ENCODE data around the gene TRAF1. TPM values are rescaled to one million over a fixed set of nuclear protein-coding genes. Genes with fewer than 3 reads are reported as not detected.
A peak's percentile ranks its signal among the peaks of the same experiment; 100 is the strongest.

The TRAF1 gene
- total and polyA plus RNA-seq, 2 of the 13 experiments (the other 11 are each of a cell fraction or from before 2014, with no cell fraction given): 0.44 to 1.0 TPM

DNA sequence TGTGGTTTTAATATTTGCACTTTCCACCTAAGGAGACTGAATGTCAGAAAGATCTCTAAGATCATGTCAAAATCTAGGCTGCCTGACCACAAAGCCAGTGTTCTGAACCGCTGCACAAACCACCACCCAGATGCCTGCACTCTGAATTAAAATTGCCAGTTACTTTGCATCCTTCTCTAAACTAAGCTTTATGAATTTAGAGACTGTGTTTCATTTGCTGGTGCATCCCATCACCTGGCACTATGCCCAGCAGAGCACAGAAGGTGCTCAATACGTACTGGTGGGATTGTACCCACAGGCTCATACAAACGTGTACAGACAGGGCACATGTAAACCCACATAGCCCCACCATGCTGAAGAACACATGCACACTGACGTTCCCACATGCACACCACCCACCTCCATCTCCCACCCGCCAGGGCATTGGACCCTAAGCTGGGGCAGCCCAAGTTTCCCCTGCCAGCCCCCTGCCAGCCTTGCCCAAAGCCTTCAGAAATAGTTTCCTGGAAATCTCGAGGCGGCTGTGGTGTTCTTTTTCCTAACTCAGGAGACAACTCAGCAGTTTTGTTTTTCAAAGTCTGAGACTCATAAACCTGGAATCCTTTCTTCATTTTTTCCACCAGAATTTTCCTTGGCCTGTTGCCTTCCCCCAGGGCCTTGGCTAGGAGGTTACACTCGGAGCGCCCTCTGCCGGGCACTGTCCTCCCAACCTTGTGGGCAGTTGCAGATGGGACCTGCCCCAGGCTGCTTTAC, 9.6 kb upstream of the TRAF1 start (continued):
- TF ChIP-seq ZNF598 (CRISPR knock-in tag; IDR thresholded peaks at IDR 0.05; ENCODE audit: borderline replicate concordance) (0 out of 2 replicates have a peak, but pooled peaks have one; percentile 81), SP140L (CRISPR knock-in tag; IDR thresholded peaks at IDR 0.05; ENCODE audit: borderline replicate concordance) (0 out of 2 replicates have a peak, but pooled peaks have one; percentile 49), SP4 (CRISPR knock-in tag; IDR thresholded peaks at IDR 0.05) (no peak), ZSCAN25 (CRISPR knock-in tag; IDR thresholded peaks at IDR 0.05) (no peak), ZNF253 (CRISPR knock-in tag; IDR thresholded peaks at IDR 0.05; ENCODE audit: borderline replicate concordance) (no peak), ZNF558 (CRISPR knock-in tag; IDR thresholded peaks at IDR 0.05; ENCODE audit: borderline replicate concordance) (no peak), TCF7L2 (IDR thresholded peaks at IDR 0.05; ENCODE audit: low read depth, low read length) (no peak), ZNF615 (CRISPR knock-in tag; IDR thresholded peaks at IDR 0.05; ENCODE audit: borderline replicate concordance) (no peak), ZNF746 (CRISPR knock-in tag; IDR thresholded peaks at IDR 0.05) (no peak), ZNF446 (CRISPR knock-in tag; IDR thresholded peaks at IDR 0.05) (no peak), NR3C1 (CRISPR knock-in tag; IDR thresholded peaks at IDR 0.05) (no peak), ZZZ3 (CRISPR knock-in tag; IDR thresholded peaks at IDR 0.05; ENCODE audit: borderline replicate concordance) (no peak), SMC3 (IDR thresholded peaks at IDR 0.05; ENCODE audit: low read length) (peak; percentile 91), UBTF (CRISPR knock-in tag; IDR thresholded peaks at IDR 0.05) (no peak), ZNF318 (CRISPR knock-in tag; IDR thresholded peaks at IDR 0.05) (no peak)
- TF ChIP-seq, protein P1, sequence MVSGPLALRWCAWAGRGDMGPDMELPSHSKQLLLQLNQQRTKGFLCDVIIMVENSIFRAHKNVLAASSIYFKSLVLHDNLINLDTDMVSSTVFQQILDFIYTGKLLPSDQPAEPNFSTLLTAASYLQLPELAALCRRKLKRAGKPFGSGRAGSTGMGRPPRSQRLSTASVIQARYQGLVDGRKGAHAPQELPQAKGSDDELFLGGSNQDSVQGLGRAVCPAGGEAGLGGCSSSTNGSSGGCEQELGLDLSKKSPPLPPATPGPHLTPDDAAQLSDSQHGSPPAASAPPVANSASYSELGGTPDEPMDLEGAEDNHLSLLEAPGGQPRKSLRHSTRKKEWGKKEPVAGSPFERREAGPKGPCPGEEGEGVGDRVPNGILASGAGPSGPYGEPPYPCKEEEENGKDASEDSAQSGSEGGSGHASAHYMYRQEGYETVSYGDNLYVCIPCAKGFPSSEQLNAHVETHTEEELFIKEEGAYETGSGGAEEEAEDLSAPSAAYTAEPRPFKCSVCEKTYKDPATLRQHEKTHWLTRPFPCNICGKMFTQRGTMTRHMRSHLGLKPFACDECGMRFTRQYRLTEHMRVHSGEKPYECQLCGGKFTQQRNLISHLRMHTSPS (CRISPR knock-in tag; IDR thresholded peaks at IDR 0.05; ENCODE audit: low read depth): no peak

All from HepG2 (cell line).